HepG2 (cell line): ENCODE results near the gene COQ5.

Experiments
- ESRRA ChIP-seq: sonication (generic); formaldehyde crosslinking; IDR thresholded peaks from 2 replicates; pipeline ENCODE4 v1.5.1; 2020; ENCODE audit warnings: mild to moderate bottlenecking, low read depth, missing genetic modification reagents
- GABPA ChIP-seq, 2 experiments: IDR thresholded peaks; 2 replicates each; pipeline ENCODE4 v1.6.1; 2011 to 2016; ENCODE audit warnings: low read depth in 2 of 2, low read length in 1 of 2, missing biosample characterization in 1 of 2, missing genetic modification characterization in 1 of 2
- NFATC3 ChIP-seq: sonication (generic); formaldehyde crosslinking; IDR thresholded peaks from 2 replicates; pipeline ENCODE4 v1.5.1; 2020; ENCODE audit warnings: mild to moderate bottlenecking, missing genetic modification reagents
- NFYB ChIP-seq: sonication (generic); formaldehyde crosslinking; IDR thresholded peaks from 2 replicates; pipeline ENCODE4 v1.4.0; 2020; ENCODE audit warnings: missing genetic modification reagents
- SIN3A ChIP-seq: IDR thresholded peaks from 2 replicates; pipeline ENCODE4 v1.6.1; 2011; ENCODE audit warnings: low read depth, mild to moderate bottlenecking, control low read depth, low read length, borderline replicate concordance
- SKI ChIP-seq: fragments of 450-650 bp; IDR thresholded peaks from one replicate; pipeline ENCODE4 v1.6.1; 2018; ENCODE audit warnings: mild to moderate bottlenecking; ENCODE audit not compliant: partially characterized antibody
- TBL1XR1 ChIP-seq: fragments of 150-350 bp; IDR thresholded peaks from 2 replicates; pipeline ENCODE4 v1.6.1; 2014; ENCODE audit warnings: borderline replicate concordance, low read length; ENCODE audit not compliant: partially characterized antibody
- ZNF232 ChIP-seq: sonication (generic); formaldehyde crosslinking; IDR thresholded peaks from 2 replicates; pipeline ENCODE4 v1.4.0; 2020; ENCODE audit warnings: missing genetic modification reagents, borderline replicate concordance
- ZNF331 ChIP-seq: sonication (generic); formaldehyde crosslinking; IDR thresholded peaks from 2 replicates; pipeline ENCODE4 v1.4.0; 2020; ENCODE audit warnings: missing genetic modification reagents
- ZZZ3 ChIP-seq: sonication (generic); formaldehyde crosslinking; IDR thresholded peaks from 2 replicates; pipeline ENCODE4 v1.4.0; 2020; ENCODE audit warnings: missing genetic modification reagents, mild to moderate bottlenecking, borderline replicate concordance
- TF ChIP-seq, protein P1 (sequence below): sonication (generic); formaldehyde crosslinking; IDR thresholded peaks from 2 replicates; pipeline ENCODE4 v1.5.0; 2020; ENCODE audit warnings: mild to moderate bottlenecking, missing genetic modification reagents, moderate library complexity
- TF ChIP-seq, protein P2 (sequence below): sonication (generic); formaldehyde crosslinking; IDR thresholded peaks from 2 replicates; pipeline ENCODE4 v1.4.0; 2020; ENCODE audit warnings: mild to moderate bottlenecking, missing genetic modification reagents
- TF ChIP-seq, protein P3 (sequence below): sonication (generic); formaldehyde crosslinking; IDR thresholded peaks from 2 replicates; pipeline ENCODE4 v1.5.1; 2020; ENCODE audit warnings: mild to moderate bottlenecking, missing genetic modification reagents, moderate library complexity

DNA sequence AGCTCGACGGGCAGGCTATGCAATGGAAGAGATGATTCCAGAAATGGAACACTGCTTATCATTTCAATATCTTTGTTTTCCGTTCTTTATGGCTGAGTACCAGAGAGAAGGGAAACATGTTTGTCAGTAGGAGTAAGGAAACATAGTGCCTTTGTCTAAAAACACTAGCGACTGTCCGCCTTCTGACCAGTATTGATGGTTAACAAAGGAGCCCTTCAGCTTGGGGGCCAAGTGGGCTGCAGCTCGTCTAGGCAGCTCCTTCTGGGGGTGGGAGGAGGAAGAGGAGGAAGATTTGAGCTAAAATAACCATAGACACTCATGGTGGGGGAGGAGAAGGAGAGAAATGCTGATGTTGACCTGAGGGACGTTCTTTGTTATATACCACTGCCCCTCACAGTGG, 15.0 kb downstream of the COQ5 start:
- no peak for TF ChIP-seq ESRRA
- no peak for TF ChIP-seq SKI
- TF ChIP-seq, protein P1, sequence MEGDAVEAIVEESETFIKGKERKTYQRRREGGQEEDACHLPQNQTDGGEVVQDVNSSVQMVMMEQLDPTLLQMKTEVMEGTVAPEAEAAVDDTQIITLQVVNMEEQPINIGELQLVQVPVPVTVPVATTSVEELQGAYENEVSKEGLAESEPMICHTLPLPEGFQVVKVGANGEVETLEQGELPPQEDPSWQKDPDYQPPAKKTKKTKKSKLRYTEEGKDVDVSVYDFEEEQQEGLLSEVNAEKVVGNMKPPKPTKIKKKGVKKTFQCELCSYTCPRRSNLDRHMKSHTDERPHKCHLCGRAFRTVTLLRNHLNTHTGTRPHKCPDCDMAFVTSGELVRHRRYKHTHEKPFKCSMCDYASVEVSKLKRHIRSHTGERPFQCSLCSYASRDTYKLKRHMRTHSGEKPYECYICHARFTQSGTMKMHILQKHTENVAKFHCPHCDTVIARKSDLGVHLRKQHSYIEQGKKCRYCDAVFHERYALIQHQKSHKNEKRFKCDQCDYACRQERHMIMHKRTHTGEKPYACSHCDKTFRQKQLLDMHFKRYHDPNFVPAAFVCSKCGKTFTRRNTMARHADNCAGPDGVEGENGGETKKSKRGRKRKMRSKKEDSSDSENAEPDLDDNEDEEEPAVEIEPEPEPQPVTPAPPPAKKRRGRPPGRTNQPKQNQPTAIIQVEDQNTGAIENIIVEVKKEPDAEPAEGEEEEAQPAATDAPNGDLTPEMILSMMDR (CRISPR knock-in tag): no peak
- TF ChIP-seq ZNF232 (CRISPR knock-in tag): no peak
- no peak for TF ChIP-seq ZNF331 (CRISPR knock-in tag)
- no peak for TF ChIP-seq TBL1XR1
- TF ChIP-seq NFATC3 (CRISPR knock-in tag): no peak
- no peak for TF ChIP-seq ZZZ3 (CRISPR knock-in tag)
- TF ChIP-seq, protein P2, sequence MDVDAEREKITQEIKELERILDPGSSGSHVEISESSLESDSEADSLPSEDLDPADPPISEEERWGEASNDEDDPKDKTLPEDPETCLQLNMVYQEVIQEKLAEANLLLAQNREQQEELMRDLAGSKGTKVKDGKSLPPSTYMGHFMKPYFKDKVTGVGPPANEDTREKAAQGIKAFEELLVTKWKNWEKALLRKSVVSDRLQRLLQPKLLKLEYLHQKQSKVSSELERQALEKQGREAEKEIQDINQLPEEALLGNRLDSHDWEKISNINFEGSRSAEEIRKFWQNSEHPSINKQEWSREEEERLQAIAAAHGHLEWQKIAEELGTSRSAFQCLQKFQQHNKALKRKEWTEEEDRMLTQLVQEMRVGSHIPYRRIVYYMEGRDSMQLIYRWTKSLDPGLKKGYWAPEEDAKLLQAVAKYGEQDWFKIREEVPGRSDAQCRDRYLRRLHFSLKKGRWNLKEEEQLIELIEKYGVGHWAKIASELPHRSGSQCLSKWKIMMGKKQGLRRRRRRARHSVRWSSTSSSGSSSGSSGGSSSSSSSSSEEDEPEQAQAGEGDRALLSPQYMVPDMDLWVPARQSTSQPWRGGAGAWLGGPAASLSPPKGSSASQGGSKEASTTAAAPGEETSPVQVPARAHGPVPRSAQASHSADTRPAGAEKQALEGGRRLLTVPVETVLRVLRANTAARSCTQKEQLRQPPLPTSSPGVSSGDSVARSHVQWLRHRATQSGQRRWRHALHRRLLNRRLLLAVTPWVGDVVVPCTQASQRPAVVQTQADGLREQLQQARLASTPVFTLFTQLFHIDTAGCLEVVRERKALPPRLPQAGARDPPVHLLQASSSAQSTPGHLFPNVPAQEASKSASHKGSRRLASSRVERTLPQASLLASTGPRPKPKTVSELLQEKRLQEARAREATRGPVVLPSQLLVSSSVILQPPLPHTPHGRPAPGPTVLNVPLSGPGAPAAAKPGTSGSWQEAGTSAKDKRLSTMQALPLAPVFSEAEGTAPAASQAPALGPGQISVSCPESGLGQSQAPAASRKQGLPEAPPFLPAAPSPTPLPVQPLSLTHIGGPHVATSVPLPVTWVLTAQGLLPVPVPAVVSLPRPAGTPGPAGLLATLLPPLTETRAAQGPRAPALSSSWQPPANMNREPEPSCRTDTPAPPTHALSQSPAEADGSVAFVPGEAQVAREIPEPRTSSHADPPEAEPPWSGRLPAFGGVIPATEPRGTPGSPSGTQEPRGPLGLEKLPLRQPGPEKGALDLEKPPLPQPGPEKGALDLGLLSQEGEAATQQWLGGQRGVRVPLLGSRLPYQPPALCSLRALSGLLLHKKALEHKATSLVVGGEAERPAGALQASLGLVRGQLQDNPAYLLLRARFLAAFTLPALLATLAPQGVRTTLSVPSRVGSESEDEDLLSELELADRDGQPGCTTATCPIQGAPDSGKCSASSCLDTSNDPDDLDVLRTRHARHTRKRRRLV: no peak
- no peak for TF ChIP-seq NFYB (CRISPR knock-in tag)
- TF ChIP-seq, protein P3, sequence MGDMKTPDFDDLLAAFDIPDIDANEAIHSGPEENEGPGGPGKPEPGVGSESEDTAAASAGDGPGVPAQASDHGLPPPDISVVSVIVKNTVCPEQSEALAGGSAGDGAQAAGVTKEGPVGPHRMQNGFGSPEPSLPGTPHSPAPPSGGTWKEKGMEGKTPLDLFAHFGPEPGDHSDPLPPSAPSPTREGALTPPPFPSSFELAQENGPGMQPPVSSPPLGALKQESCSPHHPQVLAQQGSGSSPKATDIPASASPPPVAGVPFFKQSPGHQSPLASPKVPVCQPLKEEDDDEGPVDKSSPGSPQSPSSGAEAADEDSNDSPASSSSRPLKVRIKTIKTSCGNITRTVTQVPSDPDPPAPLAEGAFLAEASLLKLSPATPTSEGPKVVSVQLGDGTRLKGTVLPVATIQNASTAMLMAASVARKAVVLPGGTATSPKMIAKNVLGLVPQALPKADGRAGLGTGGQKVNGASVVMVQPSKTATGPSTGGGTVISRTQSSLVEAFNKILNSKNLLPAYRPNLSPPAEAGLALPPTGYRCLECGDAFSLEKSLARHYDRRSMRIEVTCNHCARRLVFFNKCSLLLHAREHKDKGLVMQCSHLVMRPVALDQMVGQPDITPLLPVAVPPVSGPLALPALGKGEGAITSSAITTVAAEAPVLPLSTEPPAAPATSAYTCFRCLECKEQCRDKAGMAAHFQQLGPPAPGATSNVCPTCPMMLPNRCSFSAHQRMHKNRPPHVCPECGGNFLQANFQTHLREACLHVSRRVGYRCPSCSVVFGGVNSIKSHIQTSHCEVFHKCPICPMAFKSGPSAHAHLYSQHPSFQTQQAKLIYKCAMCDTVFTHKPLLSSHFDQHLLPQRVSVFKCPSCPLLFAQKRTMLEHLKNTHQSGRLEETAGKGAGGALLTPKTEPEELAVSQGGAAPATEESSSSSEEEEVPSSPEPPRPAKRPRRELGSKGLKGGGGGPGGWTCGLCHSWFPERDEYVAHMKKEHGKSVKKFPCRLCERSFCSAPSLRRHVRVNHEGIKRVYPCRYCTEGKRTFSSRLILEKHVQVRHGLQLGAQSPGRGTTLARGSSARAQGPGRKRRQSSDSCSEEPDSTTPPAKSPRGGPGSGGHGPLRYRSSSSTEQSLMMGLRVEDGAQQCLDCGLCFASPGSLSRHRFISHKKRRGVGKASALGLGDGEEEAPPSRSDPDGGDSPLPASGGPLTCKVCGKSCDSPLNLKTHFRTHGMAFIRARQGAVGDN: no peak
- TF ChIP-seq SIN3A: no peak
- no peak for TF ChIP-seq GABPA (IDR thresholded peaks at IDR 0.05; ENCODE audit: low read depth, low read length)
- no peak for TF ChIP-seq GABPA (CRISPR knock-in tag; IDR thresholded peaks at IDR 0.05; ENCODE audit: low read depth)
